Chondrocyte (in vitro differentiated cells): ENCODE measurements around the gene FTCD. TPM values are rescaled to one million over a fixed set of nuclear protein-coding genes. Genes with fewer than 3 reads are reported as not detected.
A peak's percentile ranks its signal among the peaks of the same experiment; 100 is the strongest.

Experiments used
- DNase-seq: peaks from one replicate; pipeline ENCODE4 v3.0.0; 2021; ENCODE audit warnings: mixed read lengths, low spot score
- H3K27ac Mint-ChIP-seq: one replicate; pipeline ENCODE4 v1.8.0; 2021; ENCODE audit warnings: mild to moderate bottlenecking, moderate library complexity, mixed read lengths; ENCODE audit not compliant: unreplicated experiment
- H3K27me3 Mint-ChIP-seq: 2 replicates; pipeline ENCODE4 v1.8.0; 2021; ENCODE audit warnings: low read depth, mixed read lengths
- H3K36me3 Mint-ChIP-seq: 2 replicates; pipeline ENCODE4 v1.8.0; 2021; ENCODE audit warnings: low read depth, mixed read lengths
- H3K4me1 Mint-ChIP-seq: 2 replicates; pipeline ENCODE4 v1.8.0; 2021; ENCODE audit warnings: low read depth, mild to moderate bottlenecking, mixed read lengths
- H3K4me3 Mint-ChIP-seq: one replicate; pipeline ENCODE4 v1.8.0; 2021; ENCODE audit warnings: mild to moderate bottlenecking, moderate library complexity, mixed read lengths; ENCODE audit not compliant: unreplicated experiment
- H3K9me3 Mint-ChIP-seq: 2 replicates; pipeline ENCODE4 v1.8.0; 2021; ENCODE audit warnings: low read depth, mixed read lengths
- total RNA-seq: library from RNA; stranded (reverse); gene quantifications from 3 replicates; pipeline ENCODE4 v1.2.1, GENCODE V29; 2021
- TF ChIP-seq, protein P1 (sequence below): fragments of 200-600 bp; sonication (generic); IDR thresholded peaks from 2 replicates; pipeline ENCODE4 v1.5.0; 2021; ENCODE audit warnings: antibody characterized with exemption, mild to moderate bottlenecking, moderate library complexity

FTCD gene
- total RNA-seq, 1 donor from 2014 or later, result 1.7 TPM

DNA sequence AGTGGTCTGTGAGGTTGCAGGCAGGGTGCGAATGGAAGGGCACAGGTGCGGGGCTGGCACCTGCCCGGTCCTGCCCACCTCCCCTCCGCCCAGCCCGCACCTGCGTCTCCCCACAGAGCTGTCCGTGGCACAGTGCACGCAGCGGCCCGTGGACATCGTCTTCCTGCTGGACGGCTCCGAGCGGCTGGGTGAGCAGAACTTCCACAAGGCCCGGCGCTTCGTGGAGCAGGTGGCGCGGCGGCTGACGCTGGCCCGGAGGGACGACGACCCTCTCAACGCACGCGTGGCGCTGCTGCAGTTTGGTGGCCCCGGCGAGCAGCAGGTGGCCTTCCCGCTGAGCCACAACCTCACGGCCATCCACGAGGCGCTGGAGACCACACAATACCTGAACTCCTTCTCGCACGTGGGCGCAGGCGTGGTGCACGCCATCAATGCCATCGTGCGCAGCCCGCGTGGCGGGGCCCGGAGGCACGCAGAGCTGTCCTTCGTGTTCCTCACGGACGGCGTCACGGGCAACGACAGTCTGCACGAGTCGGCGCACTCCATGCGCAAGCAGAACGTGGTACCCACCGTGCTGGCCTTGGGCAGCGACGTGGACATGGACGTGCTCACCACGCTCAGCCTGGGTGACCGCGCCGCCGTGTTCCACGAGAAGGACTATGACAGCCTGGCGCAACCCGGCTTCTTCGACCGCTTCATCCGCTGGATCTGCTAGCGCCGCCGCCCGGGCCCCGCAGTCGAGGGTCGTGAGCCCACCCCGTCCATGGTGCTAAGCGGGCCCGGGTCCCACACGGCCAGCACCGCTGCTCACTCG, 23.3 kb downstream of the FTCD start:
- peak overlapping the region; percentile 70 for H3K27ac Mint-ChIP-seq
- TF ChIP-seq, protein P1, sequence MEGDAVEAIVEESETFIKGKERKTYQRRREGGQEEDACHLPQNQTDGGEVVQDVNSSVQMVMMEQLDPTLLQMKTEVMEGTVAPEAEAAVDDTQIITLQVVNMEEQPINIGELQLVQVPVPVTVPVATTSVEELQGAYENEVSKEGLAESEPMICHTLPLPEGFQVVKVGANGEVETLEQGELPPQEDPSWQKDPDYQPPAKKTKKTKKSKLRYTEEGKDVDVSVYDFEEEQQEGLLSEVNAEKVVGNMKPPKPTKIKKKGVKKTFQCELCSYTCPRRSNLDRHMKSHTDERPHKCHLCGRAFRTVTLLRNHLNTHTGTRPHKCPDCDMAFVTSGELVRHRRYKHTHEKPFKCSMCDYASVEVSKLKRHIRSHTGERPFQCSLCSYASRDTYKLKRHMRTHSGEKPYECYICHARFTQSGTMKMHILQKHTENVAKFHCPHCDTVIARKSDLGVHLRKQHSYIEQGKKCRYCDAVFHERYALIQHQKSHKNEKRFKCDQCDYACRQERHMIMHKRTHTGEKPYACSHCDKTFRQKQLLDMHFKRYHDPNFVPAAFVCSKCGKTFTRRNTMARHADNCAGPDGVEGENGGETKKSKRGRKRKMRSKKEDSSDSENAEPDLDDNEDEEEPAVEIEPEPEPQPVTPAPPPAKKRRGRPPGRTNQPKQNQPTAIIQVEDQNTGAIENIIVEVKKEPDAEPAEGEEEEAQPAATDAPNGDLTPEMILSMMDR, result no peak

DNA sequence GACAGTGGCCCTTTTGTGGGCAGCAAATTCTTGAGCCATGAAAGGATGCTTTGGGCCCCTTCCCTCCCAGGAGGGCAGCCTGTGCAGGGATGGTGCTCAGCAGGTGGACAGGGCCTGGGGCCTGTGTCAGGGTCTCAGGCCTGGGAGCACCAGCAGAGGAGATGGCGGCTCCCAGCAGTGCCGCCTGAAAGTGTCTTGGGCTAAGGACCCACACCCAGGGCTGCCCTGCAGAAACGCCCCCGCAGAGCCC, 23.9 kb downstream of the FTCD start:
- H3K27ac Mint-ChIP-seq, result no peak overlapping the region
- peaks cover 9% of the 10 kb centered on the region for H3K4me1 Mint-ChIP-seq

More for the DNA sequence above, 23.3 kb downstream of the FTCD start:
- no peaks in the 10 kb centered on the region for H3K27me3 Mint-ChIP-seq
- H3K4me3 Mint-ChIP-seq, result no peak overlapping the region
- peaks cover 9% of the 10 kb centered on the region for H3K4me1 Mint-ChIP-seq
- no peaks in the 10 kb centered on the region for H3K9me3 Mint-ChIP-seq
- peaks cover 8% of the 10 kb centered on the region for H3K36me3 Mint-ChIP-seq
- peak; percentile 87 for DNase-seq

DNA sequence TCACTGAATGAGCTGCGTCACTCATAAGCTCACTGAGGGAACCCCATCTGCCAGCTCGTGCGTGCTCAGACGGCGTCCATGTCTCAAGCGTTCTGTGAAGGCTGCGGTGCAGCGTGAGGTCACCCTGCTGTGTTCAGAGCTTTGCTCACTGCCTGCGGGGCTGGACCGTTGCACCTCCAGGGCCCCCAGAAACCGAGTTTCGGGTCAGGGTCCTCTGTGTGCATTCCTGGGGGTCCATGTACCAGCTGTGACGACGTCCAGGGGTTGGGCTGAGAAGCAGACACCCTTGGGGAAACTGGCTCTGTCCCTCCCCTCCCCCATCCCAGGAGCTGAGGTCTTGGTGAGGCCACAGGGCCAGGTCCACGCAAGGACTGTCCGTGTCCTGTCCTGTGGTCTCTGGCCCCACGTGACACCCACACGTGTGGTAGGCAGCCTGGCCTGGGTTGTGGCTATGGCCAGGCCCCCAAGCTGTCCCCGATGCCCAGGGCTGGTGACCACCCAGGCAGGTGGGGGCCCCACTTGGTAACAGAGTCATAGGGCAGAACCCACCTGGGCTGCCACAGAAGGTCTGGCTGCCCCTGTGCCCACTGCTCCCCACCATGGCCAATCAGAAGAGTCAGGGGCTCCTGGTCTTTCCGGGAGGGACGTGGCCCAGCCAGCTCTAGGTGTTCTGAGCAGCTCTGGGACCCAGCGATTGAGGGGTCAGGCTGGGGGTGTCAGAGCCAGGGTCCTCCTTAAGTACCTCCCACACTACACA, 24.4 kb downstream of the FTCD start:
- no peaks in the 10 kb centered on the region for H3K27me3 Mint-ChIP-seq
- H3K4me1 Mint-ChIP-seq, result peaks cover 7% of the 10 kb centered on the region
- no peak overlapping the region for H3K4me3 Mint-ChIP-seq
- DNase-seq, result peak; percentile 78
- peaks cover 10% of the 10 kb centered on the region for H3K36me3 Mint-ChIP-seq
- no peak overlapping the region for H3K27ac Mint-ChIP-seq
- no peaks in the 10 kb centered on the region for H3K9me3 Mint-ChIP-seq
- TF ChIP-seq, protein P1, result no peak

More for the DNA sequence above, 23.9 kb downstream of the FTCD start:
- DNase-seq, result no peak
- TF ChIP-seq, protein P1, result no peak
- H3K27me3 Mint-ChIP-seq, result no peaks in the 10 kb centered on the region
- peaks cover 8% of the 10 kb centered on the region for H3K36me3 Mint-ChIP-seq
- no peaks in the 10 kb centered on the region for H3K9me3 Mint-ChIP-seq
- no peak overlapping the region for H3K4me3 Mint-ChIP-seq

DNA sequence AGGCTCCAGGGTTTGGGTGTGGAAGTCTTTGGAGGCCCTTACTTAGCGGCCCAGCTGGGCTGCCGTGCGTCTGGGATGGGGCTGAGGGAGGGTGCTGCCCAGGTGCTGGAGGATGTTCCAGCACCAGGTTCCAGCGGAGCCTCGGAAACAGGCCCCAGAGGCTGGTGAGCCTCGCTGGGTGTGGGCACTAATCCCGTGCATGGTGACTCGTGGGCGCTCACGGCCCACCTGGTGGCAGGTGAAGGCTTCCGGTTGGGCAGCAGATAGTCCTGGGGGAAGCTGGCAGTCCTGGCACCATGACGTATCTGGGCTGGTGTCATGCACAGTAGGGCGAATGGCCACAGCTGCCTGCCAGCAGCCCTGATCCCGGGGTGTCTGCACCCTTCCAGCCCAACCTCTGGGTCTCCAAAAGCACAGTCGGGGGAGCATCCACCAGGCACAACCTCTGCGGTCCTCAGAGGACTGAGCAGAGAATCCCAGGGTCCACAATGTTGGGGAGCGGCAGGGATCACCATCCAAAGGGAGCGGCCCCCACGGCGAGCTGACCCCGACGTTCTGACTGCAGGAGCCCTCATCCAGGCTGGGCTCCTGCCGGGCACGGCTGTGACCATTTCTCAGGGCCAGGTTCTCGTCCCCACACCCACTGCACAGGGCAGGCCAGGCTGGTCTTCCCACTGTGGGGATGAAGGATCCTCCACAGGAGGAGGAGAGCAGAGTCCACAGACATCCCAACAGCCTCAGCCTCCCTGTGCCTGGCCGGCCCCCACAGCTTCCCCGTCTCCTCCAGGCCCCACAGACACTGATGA, 25.3 kb downstream of the FTCD start:
- TF ChIP-seq, protein P1, result no peak
- Mint-ChIP-seq H3K4me3 (no peak overlapping the region), H3K4me1 (peaks cover 1% of the 10 kb centered on the region), H3K36me3 (peaks cover 11% of the 10 kb centered on the region), H3K27ac (peak overlapping the region; percentile 14), H3K9me3 (no peaks in the 10 kb centered on the region), H3K27me3 (no peaks in the 10 kb centered on the region)
- peak; percentile 77 for DNase-seq
